ENCODE measurements around the gene MAP1LC3C.
"Not testable (repeated sequence)": the region's sequence is repeated elsewhere in the genome, so short reads cannot be mapped to it uniquely, and the experiment has no call there.

MAP1LC3C gene

GRCh38 chr1:241992734-241993133, 6.2 kb downstream of the MAP1LC3C start:
- DNase-seq (ENCODE audit: low read depth): no peak

GRCh38 chr1:241990040-241990439, 8.9 kb downstream of the MAP1LC3C start:
- peak; percentile 95 for DNase-seq (ENCODE audit: low read depth)

- not testable (repeated sequence) for DNase-seq (ENCODE audit: low read depth)
Observed at GRCh38 chr1:241988389-241988930, 10.4 kb downstream of the MAP1LC3C start.

- DNase-seq (ENCODE audit: low read depth): no peak
Observed at GRCh38 chr1:241985787-241986186, 13.1 kb downstream of the MAP1LC3C start.

- DNase-seq (ENCODE audit: low read depth): no peak
Observed at GRCh38 chr1:241979926-241980325, 19.0 kb downstream of the MAP1LC3C start.

- no peak for DNase-seq (ENCODE audit: low read depth)
Observed at GRCh38 chr1:241979071-241979470, 19.8 kb downstream of the MAP1LC3C start.

GRCh38 chr1:241976229-241976628, 22.7 kb downstream of the MAP1LC3C start:
- no peak for DNase-seq (ENCODE audit: low read depth)

GRCh38 chr1:241972703-241973369, 26.1 kb downstream of the MAP1LC3C start:
- DNase-seq (ENCODE audit: low read depth): no peak

GRCh38 chr1:241968611-241969010, 30.3 kb downstream of the MAP1LC3C start:
- DNase-seq (ENCODE audit: low read depth): no peak

GRCh38 chr1:241964550-241965282, 34.2 kb downstream of the MAP1LC3C start:
- no peak for DNase-seq (ENCODE audit: low read depth)

GRCh38 chr1:241963722-241964121, 35.2 kb downstream of the MAP1LC3C start:
- DNase-seq (ENCODE audit: low read depth): no peak

- no peak for DNase-seq (ENCODE audit: low read depth)
Observed at GRCh38 chr1:241962153-241962552, 36.7 kb downstream of the MAP1LC3C start.

- DNase-seq (ENCODE audit: low read depth): no peak
Observed at GRCh38 chr1:241957692-241958494, 41.0 kb downstream of the MAP1LC3C start, which contains the start of gene BECN2. Gene BECN2, plus strand, starts transcription at chr1:241957767. Its CDS starts 0 bp downstream, at chr1:241957767.

GRCh38 chr1:241950390-241950789, 48.5 kb downstream of the MAP1LC3C start:
- DNase-seq (ENCODE audit: low read depth): peak; percentile 69

- no peak for DNase-seq (ENCODE audit: low read depth)
Observed at GRCh38 chr1:241947354-241947753, 51.5 kb downstream of the MAP1LC3C start.

Data from GM04504 (cell line).